COR-L47 (cell line): ENCODE results near the gene HECTD2.
"Not testable (repeated sequence)": the region's sequence is repeated elsewhere in the genome, so short reads cannot be mapped to it uniquely, and the experiment has no call there.

Experiments used
- DNase-seq: peaks from one replicate; lab custom pipeline; 2025; lab: John Stamatoyannopoulos, UW

Gene HECTD2

GRCh38 chr10:91474009-91474408 lies 63.9 kb downstream of the HECTD2 start:
- no peak for DNase-seq

DNA sequence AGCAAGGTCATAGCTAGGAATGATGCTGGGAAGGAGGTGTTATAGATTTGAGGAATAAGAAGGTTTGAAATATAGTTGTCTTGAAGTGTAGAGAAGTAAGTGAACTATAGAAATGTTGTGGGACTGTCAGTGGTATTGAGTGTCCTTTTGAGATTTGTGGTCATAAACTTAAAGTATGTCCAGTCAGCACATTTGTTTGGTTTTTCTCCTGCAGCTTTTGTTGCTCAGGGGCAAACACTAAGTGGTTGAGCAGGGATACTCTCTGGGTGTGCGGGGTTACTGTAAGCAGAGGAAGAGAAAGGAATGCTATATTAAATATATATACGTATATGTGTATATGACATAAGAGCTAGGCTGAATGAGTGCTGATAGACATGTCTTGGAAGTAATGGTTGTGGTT lies 67.1 kb downstream of the HECTD2 start:
- DNase-seq: no peak

DNA sequence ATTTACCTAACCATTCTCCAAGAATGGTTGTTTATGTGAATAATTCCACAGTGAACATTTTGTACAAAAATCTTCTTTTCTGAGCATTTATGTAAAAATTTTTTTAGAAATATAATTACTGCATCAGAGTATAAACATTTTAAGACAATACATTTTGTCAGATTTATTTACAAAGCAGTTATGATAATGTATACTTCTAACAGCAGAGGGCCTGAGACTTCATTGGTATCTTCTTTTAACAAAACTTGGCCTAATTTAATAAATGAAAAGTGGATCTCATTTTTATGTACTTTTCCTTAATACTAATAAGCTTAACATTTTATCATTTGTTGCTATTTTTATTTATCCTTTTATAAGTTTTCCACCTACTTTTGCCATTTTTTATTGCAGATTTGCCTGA lies 69.4 kb downstream of the HECTD2 start:
- no peak for DNase-seq

DNA sequence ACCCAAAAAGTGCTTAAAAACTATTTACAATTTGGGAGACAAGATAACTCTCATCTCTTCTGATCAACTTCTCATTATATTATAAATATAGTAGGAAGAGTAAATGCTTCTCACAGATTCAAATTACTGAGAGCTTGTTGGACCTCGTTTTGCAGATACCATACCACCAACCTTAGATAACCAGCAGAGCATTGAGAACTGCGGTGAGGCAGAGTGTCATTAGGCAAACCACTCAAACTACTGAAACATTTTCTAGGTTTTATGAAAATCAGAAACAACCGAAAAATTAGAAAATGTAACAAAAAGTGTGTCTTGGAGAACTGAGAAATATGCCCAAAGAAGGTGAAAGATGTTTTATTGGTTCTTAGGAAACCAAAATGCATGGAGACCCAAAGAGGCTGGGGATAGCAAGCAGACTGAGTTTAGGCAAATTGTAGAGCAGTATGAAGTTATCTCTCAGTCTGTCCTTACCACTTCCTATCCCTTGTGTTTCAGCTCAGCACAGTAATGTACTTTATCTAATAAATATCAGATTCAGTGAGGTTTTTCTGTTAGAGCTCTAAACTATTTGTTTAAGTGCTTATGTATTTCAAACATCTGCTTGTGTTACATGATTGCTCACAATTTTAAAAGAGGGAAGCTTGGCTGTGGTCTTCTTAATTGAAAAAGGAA lies 77.9 kb downstream of the HECTD2 start:
- DNase-seq: no peak

GRCh38 chr10:91493313-91493712 lies 83.2 kb downstream of the HECTD2 start:
- no peak for DNase-seq

DNA sequence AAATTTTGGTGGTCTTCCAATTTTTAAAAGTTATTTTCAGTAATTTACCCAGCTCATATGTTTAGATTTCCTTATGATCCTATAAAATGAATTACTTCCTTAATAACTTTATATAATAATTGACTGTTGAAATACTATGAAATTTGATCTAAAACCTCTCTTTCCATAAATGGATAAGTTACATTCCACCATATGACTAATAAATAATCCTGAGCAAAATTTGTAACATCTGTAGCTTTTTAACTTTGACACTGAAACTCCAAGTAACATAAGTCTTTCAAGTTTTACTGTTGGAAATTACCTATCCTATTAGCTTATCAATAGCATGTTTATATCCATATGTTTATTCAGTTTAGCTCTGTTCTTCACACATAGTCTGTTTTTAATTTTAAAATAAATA lies 85.3 kb downstream of the HECTD2 start:
- no peak for DNase-seq

DNA sequence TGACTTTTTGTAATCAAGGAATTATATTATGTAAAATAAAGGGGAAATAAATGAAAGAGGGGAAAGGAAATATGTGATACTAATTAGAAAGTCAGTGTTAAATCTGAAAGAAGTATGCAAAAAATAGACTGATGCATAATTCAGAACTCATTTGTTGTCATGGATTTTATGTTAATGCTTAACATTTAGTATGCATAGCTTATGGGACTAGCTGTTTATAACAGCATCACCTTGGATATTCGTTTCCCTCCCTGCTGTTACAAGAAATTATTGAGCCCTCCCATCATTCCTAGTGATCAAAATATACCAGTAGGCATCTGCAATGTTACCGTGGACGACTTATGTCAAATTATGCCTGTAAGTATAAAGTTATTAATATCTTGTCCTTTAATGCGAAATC lies 85.9 kb downstream of the HECTD2 start:
- no peak for DNase-seq

DNA sequence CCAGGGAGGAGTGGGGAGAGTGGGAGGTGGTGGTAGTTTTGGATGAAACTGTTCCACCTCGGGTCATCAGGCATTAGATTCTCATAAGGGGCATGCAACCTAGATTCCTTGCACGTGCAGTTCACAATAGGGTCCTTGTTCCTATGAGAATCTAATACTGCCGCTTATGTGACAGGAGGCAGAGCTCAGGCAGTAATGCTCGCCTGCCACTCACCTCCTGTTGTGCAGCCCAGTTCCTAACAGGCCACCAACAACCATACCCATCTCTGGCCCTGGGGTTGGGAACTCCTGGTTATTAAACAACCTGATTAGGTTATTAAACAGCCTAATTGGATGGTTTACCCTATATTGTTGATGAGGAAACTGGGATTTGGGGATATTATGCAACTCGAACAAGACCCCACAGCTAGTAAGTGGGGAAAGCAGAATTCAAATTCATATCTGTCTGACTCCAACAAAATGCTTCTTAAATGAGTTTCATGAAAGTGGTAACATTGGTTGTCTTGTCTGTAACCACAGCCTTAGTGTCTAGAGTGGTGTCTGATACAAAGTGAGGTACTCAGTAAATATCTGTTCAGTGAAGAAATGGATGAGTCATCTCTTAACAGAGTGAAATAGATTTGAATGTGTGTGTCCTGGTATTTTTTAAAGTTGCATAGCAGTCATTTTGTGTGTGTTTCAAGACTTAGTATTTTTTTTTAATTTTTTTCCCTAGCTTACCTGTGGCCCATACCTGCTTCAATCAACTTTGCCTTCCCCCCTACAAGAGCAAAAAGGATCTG lies 101.6 kb downstream of the HECTD2 start:
- DNase-seq: no peak

GRCh38 chr10:91512458-91512857 lies 102.3 kb downstream of the HECTD2 start:
- DNase-seq: no peak

GRCh38 chr10:91513598-91514424 lies 103.7 kb downstream of the HECTD2 start:
- no peak for DNase-seq

GRCh38 chr10:91514787-91515186 lies 104.6 kb downstream of the HECTD2 start:
- no peak for DNase-seq

DNA sequence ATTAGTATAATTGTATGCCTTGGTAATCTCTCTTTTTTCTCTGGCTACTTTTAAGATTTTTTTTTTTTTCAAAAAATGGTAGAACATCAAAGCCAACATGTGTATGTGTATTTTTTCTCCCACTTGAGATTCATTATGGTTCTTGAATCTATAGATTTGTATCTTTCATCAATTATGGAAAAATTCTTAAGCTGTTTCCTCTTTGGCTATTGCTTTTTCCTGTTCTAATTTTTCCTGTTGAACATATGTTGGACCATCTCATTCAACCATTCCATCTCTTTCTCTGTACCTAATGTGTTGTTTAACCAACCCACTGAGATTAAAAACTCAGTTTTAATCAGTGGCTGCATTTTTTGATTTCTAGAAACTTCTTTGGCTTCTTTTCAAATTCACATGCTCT lies 107.2 kb downstream of the HECTD2 start:
- no peak for DNase-seq

GRCh38 chr10:91519899-91520514 lies 109.9 kb downstream of the HECTD2 start:
- no peak for DNase-seq

- DNase-seq: no peak
Observed at GRCh38 chr10:91520661-91521060, 110.5 kb downstream of the HECTD2 start.

- no peak for DNase-seq
Observed at GRCh38 chr10:91521439-91521838, 111.3 kb downstream of the HECTD2 start.

GRCh38 chr10:91525896-91526712 lies 116.0 kb downstream of the HECTD2 start:
- no peak for DNase-seq

- no peak for DNase-seq
Observed at GRCh38 chr10:91528080-91528479, 117.9 kb downstream of the HECTD2 start.

DNA sequence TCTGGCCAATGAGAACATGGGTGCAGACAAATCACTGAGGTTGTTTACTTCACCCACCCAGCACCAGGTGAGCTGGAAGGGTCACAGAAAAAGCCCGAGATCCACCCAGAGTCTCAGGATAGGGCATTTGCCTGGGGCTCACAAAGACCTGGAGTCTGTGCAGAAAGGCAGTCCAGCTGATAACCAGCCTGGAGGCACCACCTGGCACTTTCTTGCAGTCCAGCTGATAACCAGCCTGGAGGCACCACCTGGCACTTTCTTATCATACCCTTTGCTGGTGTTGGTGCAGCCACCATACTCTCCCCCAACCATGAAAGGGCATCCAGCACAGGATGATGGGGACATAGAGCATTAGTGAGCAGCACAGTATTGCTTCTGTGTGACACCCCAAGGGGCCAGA lies 118.6 kb downstream of the HECTD2 start:
- no peak for DNase-seq

GRCh38 chr10:91534789-91535188 lies 124.6 kb downstream of the HECTD2 start:
- DNase-seq: not testable (repeated sequence)

DNA sequence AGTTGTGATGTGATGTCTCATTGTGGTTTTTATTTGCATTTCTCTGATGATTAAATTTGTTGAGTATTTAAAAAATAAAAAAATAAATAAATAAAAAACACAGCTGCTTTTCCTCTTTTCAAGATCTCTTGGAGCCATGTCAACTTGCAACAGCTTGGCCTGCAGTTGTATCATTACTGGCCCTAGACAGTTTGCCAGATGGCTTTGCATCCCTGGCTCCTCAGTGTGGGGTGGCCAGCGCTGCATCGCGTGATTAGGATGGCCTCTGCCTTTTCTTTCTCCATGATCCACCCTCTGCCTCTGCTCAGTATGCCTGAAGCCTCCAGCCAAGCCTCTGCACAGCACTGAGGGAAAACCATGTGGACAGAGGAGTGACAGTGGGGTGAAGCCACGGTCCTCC lies 126.0 kb downstream of the HECTD2 start:
- no peak for DNase-seq

GRCh38 chr10:91536733-91537132 lies 126.6 kb downstream of the HECTD2 start:
- DNase-seq: no peak
